Skeletal muscle tissue (tissue), 4 donors: ENCODE data around the gene FRYL. TPM values are rescaled to one million over a fixed set of nuclear protein-coding genes. Genes with fewer than 3 reads are reported as not detected.
A peak's percentile ranks its signal among the peaks of the same experiment; 100 is the strongest.

Experiments used
- H3K27ac ChIP-seq: one replicate; pipeline ENCODE4 v1.7.0; 2013; ENCODE audit warnings: mild to moderate bottlenecking, low read depth, low read length, inconsistent platforms
- H3K27me3 ChIP-seq, 3 donors: one replicate each; pipeline ENCODE4 v1.7.0; 2013; ENCODE audit warnings: low read length in 3 of 3; ENCODE audit not compliant: control insufficient read depth in 3 of 3, insufficient read depth in 3 of 3
- H3K36me3 ChIP-seq, 3 donors: one replicate each; pipeline ENCODE4 v1.7.0; 2013; ENCODE audit warnings: low read length in 3 of 3; ENCODE audit not compliant: control insufficient read depth in 3 of 3, insufficient read depth in 3 of 3
- H3K4me1 ChIP-seq, 3 donors: one replicate each; pipeline ENCODE4 v1.7.0; 2013; ENCODE audit warnings: low read length in 3 of 3, mild to moderate bottlenecking in 3 of 3; ENCODE audit not compliant: control insufficient read depth in 3 of 3, insufficient read depth in 3 of 3
- H3K4me3 ChIP-seq, 3 donors: one replicate each; pipeline ENCODE4 v1.7.0; 2013; ENCODE audit warnings: low read length in 3 of 3
- H3K9ac ChIP-seq, 3 donors: one replicate each; pipeline ENCODE4 v1.7.0; 2013; ENCODE audit warnings: low read length in 3 of 3, mild to moderate bottlenecking in 3 of 3, moderate library complexity in 2 of 3, low read depth in 1 of 3
- H3K9me3 ChIP-seq, 3 donors: one replicate each; pipeline ENCODE4 v1.7.0; 2013; ENCODE audit warnings: low read length in 3 of 3; ENCODE audit not compliant: control insufficient read depth in 3 of 3
- total RNA-seq: library from RNA; depleted of rRNA; stranded (reverse); fragments of >200 nt; gene quantifications from one replicate; pipeline ENCODE4 v1.2.3, GENCODE V29; 2014
- donor health status: Osteomylitis.

FRYL gene
- total RNA-seq, 1 donor from 2014 or later, result 66.3 TPM

DNA sequence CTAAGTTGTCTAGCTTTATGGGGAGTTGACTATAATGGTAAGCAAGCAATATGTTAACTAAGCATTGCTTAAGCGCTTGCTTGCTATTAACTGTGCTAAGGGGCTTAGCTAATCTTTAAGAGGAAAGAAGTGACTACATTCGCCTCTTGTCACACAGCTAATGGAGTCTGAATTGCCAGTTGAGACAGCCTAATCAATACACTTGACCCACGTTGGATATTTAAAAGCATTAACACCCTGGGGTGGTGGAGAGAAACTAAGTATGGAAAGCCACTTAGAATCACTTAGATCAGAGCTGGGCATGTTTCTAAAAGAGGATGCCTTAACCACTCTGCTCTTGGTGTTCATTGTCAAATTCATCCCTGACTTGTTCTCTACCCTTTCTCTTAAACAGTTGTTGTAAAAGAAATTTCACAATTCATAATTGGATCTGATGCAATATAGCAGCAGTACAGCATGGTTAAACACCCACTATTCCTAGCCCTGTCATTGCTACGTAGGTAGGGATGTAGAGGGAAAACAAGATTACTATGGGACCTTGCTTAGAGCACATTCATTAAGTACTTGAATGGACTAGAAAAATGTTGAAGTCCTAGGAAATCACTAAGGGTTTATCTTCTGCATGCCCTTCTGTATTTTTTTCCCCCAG lies 286.5 kb downstream of the FRYL start:
- Histone ChIP-seq H3K9ac (no peak overlapping the region), H3K4me1 (no peaks in the 10 kb centered on the region)

DNA sequence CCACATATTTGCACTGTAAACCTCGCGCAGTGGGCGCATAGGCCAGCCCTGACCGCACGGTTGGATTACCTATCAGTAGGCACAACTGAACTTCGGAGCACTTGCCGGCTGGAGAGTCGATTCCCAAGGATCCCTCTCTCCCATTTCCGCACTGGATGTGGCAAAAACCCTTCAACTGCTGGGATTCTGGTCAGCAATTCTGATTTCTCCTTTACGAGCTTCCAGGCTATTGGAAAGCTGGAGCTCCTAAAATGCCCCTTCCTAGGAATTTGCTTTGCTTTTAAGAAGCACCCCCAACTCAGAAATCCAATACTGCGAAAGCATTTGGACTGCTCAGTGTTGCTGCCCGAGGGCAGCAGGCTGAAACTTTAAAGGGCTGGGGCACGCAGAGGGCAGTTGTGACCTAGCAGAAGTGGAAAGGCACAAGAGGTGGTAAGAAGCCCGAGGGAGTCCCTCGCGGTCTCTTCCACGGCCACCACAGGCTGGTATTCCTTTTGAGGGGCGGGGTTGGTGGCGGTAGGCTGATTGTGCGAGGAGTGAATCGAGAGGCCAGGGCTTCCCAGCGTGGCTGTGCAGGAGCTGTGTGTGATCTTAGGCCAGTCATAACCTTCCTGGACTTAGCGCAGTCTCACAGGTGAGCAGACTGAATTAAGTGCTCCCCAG lies 288.4 kb downstream of the FRYL start:
- Histone ChIP-seq H3K27ac (no peak overlapping the region), H3K36me3 (no peaks in the 10 kb centered on the region), H3K4me3 (no peak overlapping the region), H3K27me3 (peaks cover 33 to 50% (median 39%) of the 10 kb centered on the region in 3 donors), H3K9ac (no peak overlapping the region), H3K9me3 (no peaks in the 10 kb centered on the region), H3K4me1 (no peaks in the 10 kb centered on the region)

More for the DNA sequence above, 286.5 kb downstream of the FRYL start:
- Histone ChIP-seq H3K4me3 (no peak overlapping the region), H3K9me3 (no peaks in the 10 kb centered on the region), H3K27me3 (peaks cover 27 to 34% (median 33%) of the 10 kb centered on the region in 3 donors), H3K27ac (no peak overlapping the region), H3K36me3 (no peaks in the 10 kb centered on the region)

GRCh38 chr4:48490680-48491513 lies 289.2 kb downstream of the FRYL start:
- Histone ChIP-seq H3K9ac (no peak overlapping the region), H3K4me1 (no peaks in the 10 kb centered on the region), H3K4me3 (no peak overlapping the region), H3K9me3 (no peaks in the 10 kb centered on the region), H3K27me3 (peaks cover 33 to 53% (median 39%) of the 10 kb centered on the region in 3 donors), H3K36me3 (no peaks in the 10 kb centered on the region), H3K27ac (no peak overlapping the region)

DNA sequence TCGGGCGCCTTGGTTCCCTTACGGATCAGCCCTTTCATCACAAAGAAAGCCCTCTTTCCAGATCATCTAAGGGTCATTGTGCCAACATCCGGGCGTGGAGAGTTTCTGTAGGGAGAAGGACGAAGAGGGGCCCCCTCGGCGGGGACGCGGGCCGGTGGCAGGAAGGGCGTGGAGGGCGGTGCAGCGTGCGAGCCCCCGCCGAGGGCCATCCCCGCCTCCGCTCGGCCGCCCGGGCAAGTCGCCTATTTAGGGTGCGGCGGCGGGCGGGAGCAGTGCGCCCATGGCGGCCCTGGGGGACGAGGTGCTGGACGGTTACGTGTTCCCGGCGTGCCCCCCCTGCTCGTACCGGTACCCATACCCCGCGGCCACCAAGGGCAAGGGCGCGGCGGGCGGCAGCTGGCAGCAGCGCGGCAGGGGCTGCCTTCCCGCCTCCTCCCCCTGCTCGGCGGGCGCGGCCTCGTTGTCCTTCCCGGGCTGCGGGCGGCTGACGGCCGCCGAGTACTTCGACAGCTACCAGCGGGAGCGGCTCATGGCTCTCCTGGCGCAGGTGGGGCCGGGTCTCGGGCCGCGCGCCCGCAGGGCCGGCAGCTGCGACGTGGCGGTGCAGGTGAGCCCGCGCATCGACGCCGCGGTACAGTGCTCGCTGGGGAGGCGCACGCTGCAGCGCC lies 289.9 kb downstream of the FRYL start, which contains the start of gene ZAR1:
ZAR1 (plus strand) TSS at position 241 of the 668 bp plus-strand sequence; CDS start at position 281, 40 bp downstream.
- Histone ChIP-seq H3K36me3 (no peaks in the 10 kb centered on the region), H3K9me3 (no peaks in the 10 kb centered on the region), H3K9ac (no peak within 1 kb of the TSS), H3K4me1 (no peaks in the 10 kb centered on the region), H3K27me3 (peaks cover 35 to 53% (median 39%) of the 10 kb centered on the region in 3 donors), H3K27ac (no peak within 1 kb of the TSS), H3K4me3 (peak within 1 kb of the TSS in 2 of 3 donors; percentile 42 to 43)

- Histone ChIP-seq H3K27ac (no peak overlapping the region), H3K9ac (no peak overlapping the region), H3K9me3 (no peaks in the 10 kb centered on the region), H3K36me3 (no peaks in the 10 kb centered on the region), H3K4me1 (no peaks in the 10 kb centered on the region), H3K4me3 (no peak overlapping the region), H3K27me3 (peaks cover 40 to 57% (median 43%) of the 10 kb centered on the region in 3 donors)
Observed at GRCh38 chr4:48489683-48490011, 290.4 kb downstream of the FRYL start.

DNA sequence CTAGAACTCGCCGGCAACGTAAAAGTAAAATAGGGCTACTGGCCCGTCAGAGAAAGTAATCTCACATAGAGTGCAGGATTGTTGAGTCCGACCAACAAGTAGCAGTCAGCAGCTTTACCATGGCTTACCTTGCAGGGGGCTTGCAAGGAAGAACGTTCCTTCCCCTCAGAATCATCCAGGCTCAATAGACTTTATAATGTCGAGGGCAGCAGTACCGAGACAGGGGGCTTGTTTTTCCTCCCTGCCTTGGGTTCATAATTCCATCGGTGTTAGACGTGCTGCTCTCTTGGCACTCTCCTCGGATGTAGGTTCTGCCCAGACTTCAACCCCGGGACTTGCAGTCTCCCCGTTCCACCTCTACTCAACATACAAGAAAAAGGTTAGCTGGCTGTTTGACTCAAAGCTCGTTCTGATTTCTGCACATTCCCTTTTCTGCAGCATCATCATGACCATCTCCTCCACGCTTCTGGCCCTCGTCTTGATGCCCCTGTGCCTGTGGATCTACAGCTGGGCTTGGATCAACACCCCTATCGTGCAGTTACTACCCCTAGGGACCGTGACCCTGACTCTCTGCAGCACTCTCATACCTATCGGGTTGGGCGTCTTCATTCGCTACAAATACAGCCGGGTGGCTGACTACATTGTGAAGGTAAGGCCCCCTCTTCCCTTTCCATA lies 295.4 kb downstream of the FRYL start:
- no peaks in the 10 kb centered on the region for H3K36me3 ChIP-seq
- H3K27ac ChIP-seq, result no peak overlapping the region
- H3K4me1 ChIP-seq, result peaks cover 0 to 3% (median 3%) of the 10 kb centered on the region in 3 donors
- H3K27me3 ChIP-seq, result peaks cover 34 to 65% (median 40%) of the 10 kb centered on the region in 3 donors
- H3K4me3 ChIP-seq, result no peak overlapping the region
- H3K9ac ChIP-seq, result no peak overlapping the region
- H3K9me3 ChIP-seq, result no peaks in the 10 kb centered on the region

DNA sequence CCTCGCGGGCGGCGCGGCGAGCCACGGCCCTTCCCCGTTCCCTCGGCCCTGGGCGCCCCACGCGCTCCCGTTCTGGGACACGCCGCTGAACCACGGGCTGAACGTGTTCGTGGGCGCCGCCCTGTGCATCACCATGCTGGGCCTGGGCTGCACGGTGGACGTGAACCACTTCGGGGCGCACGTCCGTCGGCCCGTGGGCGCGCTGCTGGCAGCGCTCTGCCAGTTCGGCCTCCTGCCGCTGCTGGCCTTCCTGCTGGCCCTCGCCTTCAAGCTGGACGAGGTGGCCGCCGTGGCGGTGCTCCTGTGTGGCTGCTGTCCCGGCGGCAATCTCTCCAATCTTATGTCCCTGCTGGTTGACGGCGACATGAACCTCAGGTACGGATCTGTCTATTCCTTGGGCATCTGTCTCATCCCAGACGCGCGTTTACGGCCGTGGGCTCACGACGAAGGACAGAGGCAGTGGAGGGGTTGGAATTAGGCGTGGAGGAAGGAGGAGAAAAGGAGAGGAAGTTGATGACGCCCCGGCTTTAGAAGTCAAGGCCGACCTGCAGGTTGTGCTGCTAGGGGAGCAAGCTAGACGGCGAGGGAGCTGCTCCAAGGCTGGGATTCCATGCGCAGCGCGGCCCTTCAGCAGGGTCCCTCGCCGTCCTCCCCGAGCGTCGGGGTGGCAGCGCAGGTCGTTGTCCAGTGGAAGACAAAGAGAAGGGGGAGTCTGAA lies 296.1 kb downstream of the FRYL start:
- Histone ChIP-seq H3K9me3 (no peaks in the 10 kb centered on the region), H3K9ac (no peak overlapping the region), H3K4me3 (peak overlapping the region in 2 of 3 donors; percentile 32 to 54), H3K27ac (no peak overlapping the region), H3K36me3 (no peaks in the 10 kb centered on the region), H3K27me3 (peaks cover 30 to 60% (median 33%) of the 10 kb centered on the region in 3 donors), H3K4me1 (peaks cover 0 to 3% (median 3%) of the 10 kb centered on the region in 3 donors)

DNA sequence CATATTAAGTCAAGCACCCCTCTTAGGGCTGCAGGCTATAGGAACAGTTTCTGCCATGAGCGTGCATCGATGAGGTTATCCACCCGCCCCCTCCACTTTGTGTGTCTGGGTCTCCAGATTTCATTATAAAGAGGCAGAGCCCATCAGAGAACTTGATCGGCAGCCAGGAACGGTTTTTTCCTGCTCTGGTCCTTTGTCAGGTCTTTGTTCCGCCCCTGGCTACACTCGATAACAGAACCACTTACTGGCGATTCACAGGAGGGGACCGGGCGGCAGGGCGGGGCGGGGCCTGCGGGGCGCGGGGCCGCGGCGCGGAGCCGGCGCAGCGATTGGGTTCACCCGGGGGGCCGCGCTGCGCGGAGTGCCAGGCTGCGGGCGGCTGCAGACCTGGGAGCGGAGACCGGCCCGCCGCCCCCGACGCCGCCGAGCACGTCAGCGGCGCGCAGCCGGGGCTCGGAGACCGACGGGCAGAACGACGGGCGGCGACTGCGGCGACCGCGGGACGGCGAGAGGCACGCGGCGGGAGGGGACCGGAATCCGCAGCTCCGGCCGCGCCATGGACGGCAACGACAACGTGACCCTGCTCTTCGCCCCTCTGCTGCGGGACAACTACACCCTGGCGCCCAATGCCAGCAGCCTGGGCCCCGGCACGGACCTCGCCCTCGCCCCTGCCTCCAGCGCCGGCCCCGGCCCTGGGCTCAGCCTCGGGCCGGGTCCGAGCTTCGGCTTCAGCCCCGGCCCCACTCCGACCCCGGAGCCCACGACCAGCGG lies 296.9 kb downstream of the FRYL start, which contains the start of gene SLC10A4:
SLC10A4 (plus strand) TSS at position 338 of the 771 bp plus-strand sequence; CDS start at position 557, 219 bp downstream.
- Histone ChIP-seq H3K36me3 (no peaks in the 10 kb centered on the region), H3K27ac (no peak within 1 kb of the TSS), H3K4me3 (peak within 1 kb of the TSS; percentile 30 to 54 (median 32)), H3K9me3 (no peaks in the 10 kb centered on the region), H3K9ac (peak within 1 kb of the TSS in 1 of 3 donors; percentile 5), H3K4me1 (peaks cover 0 to 3% (median 3%) of the 10 kb centered on the region in 3 donors), H3K27me3 (peaks cover 26 to 52% (median 29%) of the 10 kb centered on the region in 3 donors)
